Fibroblast of skin of left biceps (primary cell): ENCODE results near the gene GOLPH3.
"Not testable (repeated sequence)": the region's sequence is repeated elsewhere in the genome, so short reads cannot be mapped to it uniquely, and the experiment has no call there.

Experiments used
- DNase-seq, 2 experiments: peaks; one replicate each; pipeline ENCODE4 v3.0.0-alpha.2; 2013; ENCODE audit warnings: low read depth in 2 of 2

The GOLPH3 gene

DNA sequence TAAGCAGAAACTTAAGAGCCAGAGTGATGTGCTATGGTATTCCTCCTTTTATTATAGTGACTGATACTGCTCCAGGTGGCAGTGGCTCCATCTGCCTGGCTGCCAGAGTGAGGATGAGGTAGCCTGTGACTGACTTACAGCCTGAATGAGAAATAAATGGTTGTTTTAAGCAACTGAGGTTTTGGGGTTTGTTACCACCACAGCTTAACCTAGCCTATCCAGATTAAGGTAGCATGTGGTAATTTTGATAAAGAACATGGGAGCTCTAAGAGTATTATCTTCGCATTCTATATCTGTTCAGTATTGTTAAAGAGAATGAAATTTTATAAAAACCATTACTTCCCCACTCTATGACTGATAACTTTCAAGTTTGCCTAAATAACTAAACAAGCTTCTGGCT, 39.0 kb downstream of the GOLPH3 start:
- DNase-seq = no peak

DNA sequence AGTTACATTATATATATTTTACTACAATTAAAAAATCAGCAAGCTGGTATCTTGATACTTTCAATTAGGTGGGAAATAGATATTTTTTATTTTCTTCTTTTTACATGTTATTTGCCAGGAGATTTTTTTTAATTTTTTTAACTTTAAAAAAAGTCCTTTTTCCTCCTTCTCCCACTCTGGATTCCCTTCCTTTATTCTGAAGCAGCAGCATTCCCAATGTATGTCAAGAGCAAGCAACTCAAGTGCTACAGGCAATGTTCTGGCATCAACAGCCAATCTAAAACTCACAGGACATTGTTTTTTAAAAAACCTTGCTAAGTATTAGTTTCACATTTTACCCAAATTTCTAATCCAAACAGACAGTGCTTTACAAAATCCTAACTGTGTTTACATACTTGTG, 41.4 kb downstream of the GOLPH3 start:
- no peak for DNase-seq

DNA sequence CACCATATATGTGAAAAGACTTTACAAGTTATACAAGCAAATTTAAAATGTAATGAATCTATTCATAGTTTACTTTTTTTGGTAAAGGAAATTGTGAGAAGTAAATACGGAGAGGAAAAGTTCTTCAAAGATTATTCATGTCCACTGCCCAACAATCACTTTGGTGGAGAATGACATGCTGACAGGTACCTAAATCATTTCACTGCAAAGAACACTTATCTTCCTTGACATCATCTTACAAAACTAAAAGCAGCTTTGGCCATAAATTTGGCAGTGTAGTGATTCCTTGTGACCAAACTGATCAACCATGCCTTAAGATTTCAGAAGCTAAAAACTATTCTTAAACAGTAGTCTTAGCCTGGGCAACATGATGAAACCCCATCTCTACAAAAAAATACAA, 42.5 kb downstream of the GOLPH3 start:
- DNase-seq = no peak

DNA sequence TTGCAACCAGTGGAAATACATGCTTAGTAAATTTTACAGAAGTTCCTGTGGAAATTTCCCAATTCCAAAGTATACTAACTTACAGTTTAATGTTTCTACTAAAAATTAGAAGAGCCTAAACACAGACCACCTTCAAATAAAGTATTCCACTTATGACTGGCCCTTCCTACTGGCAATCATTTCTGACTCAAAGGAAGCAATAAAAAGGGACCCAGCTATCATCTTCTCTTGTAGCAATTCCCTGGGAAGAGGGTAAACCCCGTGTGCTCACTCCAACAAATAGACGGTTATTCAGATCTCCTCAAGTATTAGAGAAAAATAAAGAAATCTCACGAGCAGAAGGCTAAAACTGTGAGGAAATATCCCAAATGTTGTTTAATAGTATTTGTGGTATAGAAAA, 43.3 kb downstream of the GOLPH3 start:
- no peak for DNase-seq

DNA sequence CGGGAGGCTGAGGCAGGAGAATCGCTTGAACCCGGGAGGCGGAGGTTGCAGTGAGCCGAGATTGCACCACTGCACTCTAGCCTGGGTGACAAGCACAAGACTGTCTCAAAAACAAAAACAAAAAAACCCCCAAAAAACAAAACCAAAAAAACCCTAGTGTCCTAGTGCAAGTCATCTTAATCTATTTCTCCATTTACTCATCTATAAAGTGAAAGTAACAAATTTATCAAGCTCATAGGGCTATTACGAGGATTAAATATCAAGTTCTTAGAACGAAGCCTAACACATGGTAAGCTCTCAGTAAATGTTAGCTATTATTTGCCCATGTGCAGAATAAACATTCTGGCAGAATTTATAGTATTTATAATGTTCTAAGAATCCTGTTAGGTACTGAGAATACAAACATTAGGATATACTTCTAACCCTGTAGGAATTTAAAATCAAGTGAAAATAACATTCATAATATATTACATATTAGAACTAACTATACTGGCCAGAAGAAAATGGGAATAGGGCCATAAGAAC, 45.0 kb downstream of the GOLPH3 start:
- DNase-seq = no peak

DNA sequence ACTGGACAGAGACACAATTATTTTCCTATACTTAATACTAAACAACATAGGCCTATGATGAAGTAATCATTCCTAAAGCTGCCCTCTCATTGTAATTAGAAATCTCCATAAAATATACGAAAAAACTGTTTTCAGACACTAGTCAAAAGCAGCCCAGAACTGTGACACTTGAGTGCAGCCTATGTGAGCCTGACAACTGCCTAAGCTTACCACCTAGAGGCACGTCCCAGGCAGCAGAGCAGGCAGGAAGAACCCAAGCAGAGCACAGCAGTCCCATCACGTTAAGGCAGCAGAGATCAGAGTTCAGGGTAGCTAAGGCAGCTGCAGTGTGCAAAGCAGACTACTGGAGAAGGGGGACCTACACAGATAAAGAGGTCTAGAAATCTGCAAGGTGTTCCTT, 46.4 kb downstream of the GOLPH3 start:
- no peak for DNase-seq

DNA sequence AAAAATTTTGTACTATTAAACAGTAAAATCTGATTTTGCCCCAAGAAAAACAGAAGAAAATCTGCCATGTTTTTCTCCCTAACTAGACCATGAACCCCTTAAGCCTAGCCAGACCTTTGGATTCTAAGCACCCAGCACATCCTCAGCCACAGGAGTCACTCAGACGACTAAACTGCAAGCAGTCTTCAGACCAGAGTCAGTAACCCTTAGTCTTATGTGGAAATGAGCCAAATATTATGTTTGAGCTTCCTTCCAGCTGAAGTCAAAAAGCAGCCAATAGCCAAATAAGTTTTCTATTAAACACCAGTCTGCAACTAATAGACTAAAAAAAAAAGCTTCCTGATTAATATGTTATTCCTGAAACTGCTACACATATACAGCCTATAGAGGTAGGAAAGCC, 47.4 kb downstream of the GOLPH3 start:
- no peak for DNase-seq

DNA sequence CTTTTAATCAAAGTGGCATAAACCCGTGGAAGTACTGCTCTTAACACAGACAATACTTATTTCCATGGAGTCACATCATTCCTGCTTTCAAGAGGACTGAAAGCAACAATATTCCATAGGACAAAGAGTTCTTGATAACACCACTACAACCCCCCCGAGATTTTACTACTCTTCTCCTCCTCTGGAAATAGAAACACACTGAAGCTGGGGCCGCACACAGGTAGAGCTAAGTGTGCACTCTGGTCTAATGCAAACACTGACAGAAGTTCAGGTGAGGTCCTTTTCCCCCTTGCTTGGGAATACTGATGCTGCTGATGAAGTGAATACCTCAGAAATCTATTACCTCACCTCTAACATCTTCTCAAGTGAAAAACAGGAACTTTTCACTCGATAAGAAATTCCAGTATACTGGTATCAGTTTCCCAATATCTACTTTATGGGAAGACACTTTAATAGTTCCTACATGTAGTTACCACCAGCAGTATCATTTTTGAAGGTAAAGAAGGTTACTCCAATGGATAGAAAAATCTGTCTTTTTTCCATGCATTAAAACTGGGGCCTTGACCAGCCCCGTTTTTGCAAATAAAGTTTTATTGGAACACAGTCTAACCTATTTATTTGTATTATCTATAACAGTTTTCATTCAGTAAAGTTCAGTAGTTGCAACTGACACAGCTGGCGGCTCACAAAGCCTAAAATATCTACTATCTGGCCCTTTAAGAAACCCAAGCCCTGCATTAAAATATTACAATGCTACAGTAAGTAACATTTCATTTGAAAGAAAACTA, 50.0 kb downstream of the GOLPH3 start:
- no peak for DNase-seq

DNA sequence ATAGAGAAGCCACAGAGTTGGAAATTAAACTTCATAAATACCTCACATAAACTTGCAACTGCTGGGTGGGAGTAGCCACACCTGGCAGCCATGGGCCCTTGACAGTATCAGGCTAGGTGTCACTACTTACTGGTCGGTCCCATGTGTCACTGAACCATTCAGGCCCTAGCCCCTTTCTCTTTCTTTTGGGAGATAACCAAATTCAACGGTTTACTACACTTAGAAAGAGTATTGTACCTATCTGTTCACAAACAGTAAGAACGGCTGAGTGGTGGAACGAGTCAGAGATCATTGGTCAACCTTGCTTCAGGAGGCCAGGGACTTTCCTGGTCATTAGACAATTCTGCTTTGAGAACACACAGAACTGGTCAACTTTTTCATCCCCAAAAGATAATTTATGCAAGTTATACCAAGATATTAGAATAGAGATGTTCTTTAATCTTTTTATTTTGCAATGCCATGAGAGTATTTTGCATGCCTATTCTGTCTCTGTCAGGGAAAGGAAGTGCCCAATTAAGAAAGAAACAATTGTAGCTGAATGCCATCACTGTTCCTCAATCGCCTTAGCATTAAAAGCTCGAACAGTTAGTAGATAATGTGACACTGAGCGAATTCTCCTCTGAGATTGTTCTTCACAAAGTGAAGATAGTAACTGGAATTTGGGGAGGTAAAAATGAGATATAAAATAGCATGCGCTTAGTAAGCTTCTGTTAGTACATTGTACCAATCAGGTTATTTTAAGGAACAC, 50.9 kb downstream of the GOLPH3 start:
- DNase-seq = no peak

DNA sequence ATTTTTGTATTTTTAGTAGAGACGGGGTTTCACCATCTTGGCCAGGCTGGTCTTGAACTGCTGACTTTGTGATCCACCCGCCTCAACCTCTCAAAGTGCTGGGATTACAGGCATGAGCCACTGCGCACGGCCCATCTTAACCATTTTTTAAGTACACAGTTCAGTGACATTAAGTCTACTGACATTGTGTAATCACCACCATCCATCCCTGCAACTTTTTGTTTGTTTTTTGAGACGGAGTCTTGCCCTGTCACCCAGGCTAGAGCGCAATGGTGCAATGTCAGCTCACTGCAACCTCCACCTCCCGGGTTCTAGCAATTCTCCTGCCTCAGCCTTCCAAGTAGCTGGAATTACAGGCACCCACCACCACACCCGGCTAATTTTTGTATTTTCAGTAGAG, 55.2 kb downstream of the GOLPH3 start:
- DNase-seq = not testable (repeated sequence)

DNA sequence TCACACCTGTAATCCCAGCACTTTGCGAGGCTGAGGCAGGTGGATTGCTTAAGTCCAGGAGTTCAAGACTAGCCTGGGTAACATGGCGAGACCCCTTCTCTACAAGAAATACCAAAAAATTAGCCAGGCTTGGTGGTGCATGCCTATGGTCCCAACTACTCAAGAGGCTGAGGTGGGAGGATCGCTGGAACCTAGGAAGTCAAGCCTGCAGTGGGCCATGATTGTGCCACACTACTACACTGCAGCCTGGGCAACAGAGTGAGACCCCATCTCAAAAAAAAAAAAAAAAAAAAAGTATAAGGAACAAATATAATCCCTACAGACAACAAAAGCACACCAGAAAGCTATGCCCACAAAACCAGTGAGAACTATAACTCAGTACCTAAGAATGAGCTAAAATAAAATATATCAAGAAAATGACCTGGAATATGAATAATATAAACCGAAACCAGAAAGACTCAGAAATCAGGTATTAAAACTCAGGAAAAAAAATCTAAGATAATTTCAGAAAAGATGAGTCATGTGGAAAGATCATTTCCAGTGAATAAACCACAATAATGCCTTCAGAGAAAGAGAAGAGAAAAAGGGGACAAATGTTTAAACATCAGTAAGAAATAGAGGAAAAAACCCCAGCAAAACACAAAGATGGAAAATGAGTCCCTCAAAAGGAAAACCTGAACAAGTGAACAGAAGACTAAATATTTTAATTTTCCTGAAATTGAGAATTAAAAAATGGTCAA, 57.4 kb downstream of the GOLPH3 start:
- DNase-seq = no peak

DNA sequence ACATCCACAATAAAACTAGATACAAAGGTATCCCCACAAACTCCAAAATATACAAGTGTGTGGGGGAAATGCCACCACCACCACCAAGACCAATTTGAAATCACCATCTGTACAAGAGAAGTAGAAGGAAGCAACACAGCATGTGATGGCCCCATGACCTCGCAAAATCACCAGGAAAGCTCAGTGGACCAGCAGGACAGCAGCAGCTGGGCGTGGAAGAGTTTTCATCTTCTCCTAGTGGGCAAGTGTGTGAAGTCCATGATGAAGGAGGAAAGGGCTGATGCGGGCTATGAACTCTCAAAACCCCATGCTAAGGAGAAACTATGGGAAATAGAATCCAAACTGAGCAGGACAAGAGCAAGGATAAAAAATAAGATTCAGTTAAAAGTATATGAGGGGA, 58.1 kb downstream of the GOLPH3 start:
- no peak for DNase-seq

DNA sequence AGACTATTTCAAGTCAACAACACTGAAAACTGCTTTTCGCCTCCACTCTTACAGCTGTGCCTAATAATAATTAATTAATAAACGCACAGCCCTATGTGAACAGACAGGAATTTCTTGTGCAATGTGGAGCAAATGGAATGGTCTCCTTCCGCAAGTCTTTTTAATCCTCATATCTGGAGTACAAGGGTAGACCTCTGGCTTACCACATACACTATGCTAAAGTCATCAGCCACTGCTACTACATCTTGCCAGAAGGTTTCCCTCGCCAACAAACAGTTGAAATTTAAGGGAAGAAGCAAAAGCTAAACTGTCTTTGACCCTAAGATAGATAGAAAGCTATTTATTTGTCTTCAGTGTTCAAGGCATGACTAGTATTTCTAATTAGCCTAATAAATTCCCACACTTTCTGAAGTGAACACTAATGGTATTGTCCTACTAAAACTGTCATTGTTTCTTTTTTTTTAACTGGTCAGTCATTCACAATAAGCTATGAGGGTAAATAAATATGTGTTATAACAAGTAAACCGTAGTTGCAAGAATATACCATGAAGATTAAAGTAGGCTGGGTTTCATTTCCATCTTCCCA, 63.9 kb downstream of the GOLPH3 start:
- DNase-seq = no peak

DNA sequence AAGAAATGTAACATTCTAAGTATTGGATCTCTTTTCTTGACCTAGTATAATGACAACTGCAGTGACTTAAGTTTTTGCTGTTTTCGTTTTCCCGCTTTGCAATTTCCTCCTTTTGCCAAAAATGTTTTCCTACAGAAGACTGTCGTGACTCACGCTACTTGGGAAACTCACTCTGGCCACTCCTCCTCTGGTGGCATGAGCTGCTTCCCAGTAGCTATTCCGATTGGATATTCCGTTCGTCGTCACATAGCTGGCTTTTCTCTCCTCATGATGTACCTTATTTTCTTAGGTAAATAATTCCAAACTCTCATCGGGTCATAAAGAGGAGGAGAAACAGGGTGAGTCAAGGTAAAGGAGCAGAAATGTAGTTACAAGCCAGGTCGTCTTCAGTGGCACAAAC, 64.9 kb downstream of the GOLPH3 start:
- DNase-seq = no peak

DNA sequence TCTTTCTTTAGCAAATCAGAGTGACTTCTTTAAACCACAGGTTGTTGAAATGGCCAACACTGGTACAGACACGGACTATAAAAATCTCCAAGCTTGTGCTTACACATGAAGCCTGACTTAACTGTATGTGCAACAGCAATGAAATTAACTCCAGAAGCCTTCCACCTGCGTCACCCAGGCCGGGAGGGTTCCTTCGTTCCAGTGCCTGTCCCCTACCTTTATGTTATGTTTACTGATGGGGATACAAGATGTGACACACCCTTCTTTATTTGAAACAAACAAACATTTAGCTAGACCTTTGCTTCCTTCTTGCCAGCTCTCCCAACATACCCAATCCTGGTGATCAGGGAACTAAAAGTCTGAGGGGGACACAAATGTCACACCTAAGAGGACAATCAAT, 66.0 kb downstream of the GOLPH3 start:
- no peak for DNase-seq

DNA sequence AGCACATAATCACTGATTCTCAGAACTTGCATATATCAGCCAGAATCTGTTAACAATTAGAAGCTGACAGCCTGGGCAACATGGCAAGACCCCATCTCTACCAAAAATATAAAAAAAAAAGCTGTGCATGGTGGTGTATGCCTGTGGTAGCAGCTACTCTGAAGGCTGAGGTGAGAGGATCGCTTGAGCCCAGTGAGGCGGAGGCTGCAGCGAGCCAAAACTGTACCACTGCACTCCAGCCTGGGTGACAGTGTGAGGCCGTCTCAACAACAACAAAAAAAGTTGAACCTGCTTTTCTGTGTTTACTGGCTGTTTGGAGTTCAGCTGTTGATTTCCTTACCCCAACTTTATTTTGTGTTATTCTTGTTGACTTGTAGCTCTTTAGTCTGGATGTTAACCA, 66.8 kb downstream of the GOLPH3 start:
- DNase-seq = no peak

DNA sequence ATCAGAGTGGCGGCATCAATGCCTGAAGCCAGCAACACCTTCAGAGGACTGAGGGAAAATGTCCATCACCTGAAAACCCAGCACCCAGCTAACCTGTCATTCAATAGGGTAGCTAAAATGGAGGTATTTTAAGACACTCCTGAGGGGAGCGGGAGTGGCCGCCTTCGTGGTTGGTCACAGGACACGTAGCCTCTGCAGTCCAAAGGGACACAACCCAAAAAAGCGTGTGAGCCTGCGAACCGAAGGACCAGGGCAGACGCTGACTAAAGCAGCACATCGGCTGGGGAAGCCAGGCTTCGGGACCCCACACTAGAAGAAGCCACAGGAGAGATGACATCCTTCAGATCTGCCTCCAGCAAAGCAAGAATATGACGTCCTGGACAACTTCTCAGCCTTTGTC, 70.6 kb downstream of the GOLPH3 start:
- DNase-seq = no peak

DNA sequence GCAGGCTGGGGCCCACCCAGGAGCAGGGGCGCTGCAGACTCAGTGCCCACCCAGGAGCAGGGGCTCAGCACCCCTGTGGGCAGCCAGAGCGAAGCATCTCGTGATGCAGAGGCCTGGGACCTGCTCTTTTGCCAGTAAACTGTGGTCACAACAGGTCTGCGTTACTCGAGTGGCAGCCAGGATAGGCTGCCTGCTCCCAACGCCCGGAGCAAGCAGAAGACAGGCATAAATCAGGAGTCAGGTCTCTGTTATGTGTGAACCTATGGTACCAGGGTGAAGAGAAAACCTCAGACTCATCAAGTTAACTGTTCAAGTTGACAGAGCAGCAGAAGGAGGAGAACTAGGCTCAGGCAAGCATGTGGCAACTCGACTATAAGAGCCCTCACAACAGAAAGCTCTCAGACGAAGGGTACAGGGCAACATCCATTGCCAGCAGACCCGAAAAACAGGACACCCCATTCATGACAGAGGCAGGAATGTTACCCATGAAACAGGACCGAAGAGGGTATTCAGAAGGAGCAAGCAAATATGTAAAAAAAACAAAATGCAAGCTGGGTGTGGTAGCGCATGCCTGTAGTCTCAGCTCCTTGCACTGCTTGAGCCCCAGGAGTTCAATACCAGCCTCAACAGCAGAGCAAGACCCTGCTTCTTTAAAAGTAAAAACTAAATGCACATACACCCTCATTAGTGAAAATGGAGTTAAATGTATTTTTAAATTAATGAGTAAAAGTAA, 71.7 kb downstream of the GOLPH3 start:
- DNase-seq = no peak

DNA sequence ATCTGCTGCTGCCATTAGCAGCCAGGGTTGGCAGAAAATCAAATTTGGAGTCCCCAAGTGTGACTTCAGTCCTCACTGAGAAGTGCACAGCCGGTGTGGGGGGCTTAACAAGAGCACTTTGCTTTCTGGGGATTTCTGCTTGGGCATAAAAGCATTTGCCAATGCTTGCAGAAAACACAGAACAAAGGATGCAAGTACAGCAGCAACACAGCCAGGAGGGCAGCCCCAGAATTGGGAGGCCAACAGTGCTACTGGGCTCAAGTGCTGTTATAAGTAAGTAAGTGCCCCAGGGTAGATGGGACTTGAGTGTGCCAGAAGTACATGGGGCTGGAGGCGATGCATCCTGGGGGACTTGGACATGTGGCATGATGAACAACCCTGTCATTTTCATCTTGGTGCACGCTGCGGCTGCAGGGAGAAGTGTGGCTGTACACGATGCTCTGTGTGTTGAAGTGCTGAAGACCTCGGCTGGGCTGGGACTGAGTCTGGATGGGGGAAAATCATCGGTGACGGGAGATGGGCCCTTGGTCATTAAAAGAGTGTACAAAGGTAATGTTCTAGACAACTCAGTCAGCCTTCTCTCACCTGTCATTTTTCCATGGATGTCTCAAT, 73.3 kb downstream of the GOLPH3 start:
- no peak for DNase-seq

DNA sequence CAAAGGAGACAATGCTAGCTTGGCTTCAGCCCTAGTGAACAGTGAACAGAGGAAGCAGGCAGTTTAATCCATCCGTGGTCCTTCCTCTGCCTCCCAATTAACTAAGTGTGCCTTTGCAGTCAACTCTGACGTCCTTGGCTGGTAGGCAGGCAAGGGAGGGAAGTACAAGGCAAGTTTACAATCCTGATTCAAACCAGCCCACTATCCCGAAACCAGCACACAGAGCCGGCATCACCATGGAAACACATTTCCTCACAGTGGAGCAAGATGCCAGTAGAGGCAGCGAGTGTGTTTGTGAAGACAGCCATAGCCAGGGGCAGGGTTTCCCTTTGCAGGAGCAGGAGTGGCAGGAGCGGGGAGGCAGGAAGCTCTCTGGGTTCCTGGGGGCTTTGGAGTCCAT, 73.9 kb downstream of the GOLPH3 start:
- DNase-seq = no peak

DNA sequence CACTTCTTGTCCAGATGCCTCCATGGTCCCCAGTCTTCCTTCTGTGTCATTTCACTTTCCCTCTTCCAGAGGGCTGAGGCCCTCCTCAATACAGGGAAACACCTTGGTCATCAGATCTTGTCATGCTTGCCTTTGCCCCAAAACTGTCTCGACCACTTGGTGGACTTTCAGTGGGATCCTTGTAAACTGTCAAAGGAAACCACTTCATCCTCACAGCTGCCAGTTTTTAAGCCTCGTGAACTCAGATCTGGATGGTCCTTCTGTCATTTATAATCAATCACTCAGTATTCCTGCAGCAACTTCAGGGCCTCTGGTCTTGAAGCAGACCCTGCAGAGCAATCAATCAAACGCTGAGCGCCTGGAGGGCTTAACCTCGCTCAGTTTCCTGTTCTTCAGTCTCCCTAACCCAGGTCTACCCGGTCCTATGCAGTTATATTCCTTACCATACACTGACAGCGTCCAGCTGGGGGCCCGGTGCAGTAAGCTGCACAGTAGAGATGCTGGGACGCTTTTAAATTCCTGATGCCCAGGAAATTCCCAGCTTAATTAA, 74.6 kb downstream of the GOLPH3 start:
- no peak for DNase-seq
